ENCODE results near the gene B3GLCT. TPM values are rescaled to one million over a fixed set of nuclear protein-coding genes. Genes with fewer than 3 reads are reported as not detected.
"Not testable (repeated sequence)": the region's sequence is repeated elsewhere in the genome, so short reads cannot be mapped to it uniquely, and the experiment has no call there.

Gene B3GLCT
- total RNA-seq, 1 donor from 2014 or later, result 9.9 TPM

DNA sequence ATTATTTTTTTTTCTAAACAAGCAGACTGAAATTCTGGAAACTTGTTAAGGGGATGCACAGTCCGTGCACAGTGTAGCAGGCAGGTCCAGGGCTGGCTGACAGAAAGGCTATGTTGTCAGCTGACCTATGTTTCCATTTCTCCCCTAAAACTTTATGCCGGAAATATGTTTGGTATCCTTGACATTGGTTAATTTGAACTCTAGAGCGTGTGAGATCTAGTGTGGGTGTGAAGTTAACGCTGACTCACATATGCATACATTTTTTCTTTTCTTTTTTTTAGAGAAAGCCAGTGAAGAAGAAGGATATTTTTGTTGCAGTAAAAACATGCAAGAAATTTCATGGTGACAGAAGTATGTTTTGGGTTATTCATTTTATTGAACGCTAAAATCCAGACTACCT is 76.6 kb downstream of the B3GLCT start:
- DNase-seq (ENCODE audit: low read depth), result no peak

DNA sequence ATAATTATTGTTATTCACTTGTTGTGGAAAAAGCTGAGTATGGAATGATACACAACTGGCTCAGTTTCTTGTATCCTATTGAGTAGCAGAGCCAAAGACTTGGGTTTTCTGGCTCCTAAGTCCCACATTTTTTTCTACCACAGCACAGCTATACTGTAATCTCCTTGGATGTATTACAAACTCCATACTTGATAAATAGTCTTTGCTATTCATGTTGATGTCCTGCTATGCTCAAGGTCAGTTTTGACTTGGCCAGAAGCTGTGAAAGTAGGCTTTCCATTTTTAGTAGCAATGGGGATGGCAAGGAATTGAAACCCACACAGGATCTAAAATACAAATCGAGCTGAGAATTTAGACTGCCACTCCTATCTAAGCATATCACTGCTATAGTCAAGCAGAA is 79.1 kb downstream of the B3GLCT start:
- no peak for DNase-seq (ENCODE audit: low read depth)

- no peak for DNase-seq (ENCODE audit: low read depth)
These were observed 83.1 kb downstream of the B3GLCT start for GRCh38 chr13:31282741-31283455.

DNA sequence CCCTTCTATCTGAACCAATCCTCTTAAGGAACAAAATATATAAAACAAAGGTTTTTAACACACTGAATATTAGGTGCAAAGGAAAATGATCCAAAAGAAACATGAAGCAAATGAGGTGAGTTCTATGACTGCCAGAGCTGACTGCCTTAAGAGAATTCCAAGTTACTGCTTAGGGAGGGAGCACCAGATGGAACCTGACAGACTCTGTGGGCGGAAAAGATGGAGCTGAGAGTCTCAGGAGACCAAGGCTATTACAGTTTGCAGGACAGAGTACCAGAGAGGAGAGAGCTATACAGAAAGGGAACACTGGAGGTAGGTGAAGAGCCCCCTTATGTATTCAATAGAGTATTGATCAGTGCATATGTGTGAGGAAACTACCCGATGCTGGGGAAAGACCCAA is 87.2 kb downstream of the B3GLCT start:
- DNase-seq (ENCODE audit: low read depth), result no peak

- no peak for DNase-seq (ENCODE audit: low read depth)
These were observed 101.3 kb downstream of the B3GLCT start for GRCh38 chr13:31301119-31301518.

GRCh38 chr13:31310356-31310755 is 110.6 kb downstream of the B3GLCT start:
- DNase-seq (ENCODE audit: low read depth), result no peak

DNA sequence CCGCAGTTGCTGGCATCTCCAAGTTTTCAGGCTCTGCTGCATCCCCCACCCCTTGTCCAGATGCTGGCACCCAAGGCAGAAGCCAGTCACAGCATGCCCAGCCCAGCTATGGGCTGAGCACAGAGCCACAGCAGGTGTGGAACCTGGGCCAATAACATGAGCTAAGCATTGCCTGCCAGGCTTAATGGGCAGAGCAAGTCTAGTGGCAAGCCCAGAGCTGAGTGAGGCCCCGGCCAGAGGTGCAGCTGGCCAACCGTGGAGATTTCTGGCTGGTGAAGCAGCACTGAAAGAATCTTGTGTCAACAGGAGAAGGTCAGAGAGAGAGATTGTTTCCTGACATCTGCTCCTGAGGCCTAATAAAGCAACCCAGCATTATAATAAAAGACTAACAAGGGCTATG is 111.0 kb downstream of the B3GLCT start:
- peak; percentile 18 for DNase-seq (ENCODE audit: low read depth)

- DNase-seq (ENCODE audit: low read depth), result no peak
These were observed 112.1 kb downstream of the B3GLCT start for GRCh38 chr13:31311921-31312320.

GRCh38 chr13:31314961-31315360 is 115.2 kb downstream of the B3GLCT start:
- no peak for DNase-seq (ENCODE audit: low read depth)

- no peak for DNase-seq (ENCODE audit: low read depth)
These were observed 121.2 kb downstream of the B3GLCT start for GRCh38 chr13:31320946-31321345.

DNA sequence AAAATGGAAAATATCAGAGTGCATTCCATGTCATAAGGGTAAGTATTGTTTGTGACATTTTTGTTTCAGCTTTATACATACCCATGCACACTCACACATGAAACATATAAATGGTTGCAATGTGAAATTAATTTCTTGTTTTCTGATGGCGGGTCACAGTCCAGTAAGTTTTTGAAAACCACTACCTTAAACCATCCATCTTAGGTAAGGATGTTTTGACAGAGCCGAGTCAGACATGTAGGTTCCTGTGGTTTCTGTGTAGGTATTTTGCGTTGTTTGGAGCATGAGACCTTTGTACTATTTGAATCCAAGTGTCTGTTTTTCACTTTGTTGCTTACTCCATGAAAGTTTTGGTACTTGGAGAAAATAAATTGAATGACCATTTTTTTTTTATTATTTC is 121.7 kb downstream of the B3GLCT start:
- DNase-seq (ENCODE audit: low read depth), result peak; percentile 15

GRCh38 chr13:31322026-31322425 is 122.3 kb downstream of the B3GLCT start:
- DNase-seq (ENCODE audit: low read depth), result peak; percentile 3

DNA sequence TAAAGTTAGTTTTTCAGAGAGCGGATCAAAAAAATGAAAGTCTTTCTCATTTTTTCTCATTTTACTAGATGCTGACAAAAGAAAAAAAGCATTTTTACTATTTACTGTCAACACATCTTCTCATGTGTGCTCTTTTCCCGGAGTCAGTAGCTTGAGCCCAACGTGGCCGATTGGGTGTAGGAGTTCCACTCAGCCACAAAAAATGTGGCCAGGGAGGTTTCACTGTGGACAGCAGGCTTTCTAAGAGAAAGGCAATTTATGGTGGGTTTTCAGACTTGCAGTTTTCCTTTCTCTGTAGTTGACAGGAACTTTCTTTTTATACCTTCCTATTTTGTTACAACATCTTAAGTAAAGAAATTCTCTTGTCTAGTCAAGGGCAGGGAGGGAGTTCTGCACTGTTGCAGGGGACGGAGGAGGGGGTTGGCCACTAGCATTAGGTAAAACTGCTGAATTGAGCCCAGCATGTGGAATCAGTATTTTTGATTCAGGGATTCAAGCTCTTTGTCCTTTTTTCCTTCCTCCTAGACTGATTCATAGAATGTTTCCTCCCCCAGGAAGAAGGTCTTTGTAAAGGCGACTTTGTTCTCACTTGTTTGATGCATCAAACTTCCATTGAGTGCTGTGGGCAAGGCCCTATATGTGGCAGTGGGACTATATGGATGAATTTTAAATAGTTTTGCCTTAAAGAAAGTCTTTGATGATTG is 123.1 kb downstream of the B3GLCT start:
- no peak for DNase-seq (ENCODE audit: low read depth)

DNA sequence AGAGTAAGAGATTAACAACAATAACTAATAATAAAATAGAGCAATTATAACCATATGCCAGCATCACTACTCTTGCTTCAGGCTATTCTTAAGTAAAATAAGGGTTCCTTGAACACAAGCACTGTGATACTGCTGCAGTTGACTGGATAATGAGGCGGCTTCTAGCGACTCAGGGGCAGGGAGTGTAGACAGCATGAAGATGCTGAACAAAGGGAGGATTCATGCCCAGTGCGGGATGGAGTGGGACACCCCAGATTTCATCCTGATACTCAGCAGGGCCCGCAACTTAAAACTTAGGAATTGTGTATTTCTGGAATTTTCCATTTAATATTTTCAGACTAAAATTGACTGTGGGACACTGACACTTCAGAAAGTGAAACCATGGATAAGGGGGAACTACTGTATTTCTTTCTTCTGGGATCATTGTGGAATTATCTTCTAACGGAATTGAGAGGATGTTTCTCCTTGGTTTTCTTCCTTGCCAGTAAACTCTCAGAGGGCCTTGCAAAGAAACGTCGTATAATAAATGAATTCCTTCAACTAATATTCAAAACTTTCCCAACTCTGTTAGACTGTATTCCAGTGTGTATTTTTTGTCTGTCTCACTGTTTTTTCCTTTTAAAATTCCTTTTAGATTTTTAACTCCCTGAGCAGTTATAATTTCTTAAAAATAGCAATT is 127.5 kb downstream of the B3GLCT start:
- no peak for DNase-seq (ENCODE audit: low read depth)

DNA sequence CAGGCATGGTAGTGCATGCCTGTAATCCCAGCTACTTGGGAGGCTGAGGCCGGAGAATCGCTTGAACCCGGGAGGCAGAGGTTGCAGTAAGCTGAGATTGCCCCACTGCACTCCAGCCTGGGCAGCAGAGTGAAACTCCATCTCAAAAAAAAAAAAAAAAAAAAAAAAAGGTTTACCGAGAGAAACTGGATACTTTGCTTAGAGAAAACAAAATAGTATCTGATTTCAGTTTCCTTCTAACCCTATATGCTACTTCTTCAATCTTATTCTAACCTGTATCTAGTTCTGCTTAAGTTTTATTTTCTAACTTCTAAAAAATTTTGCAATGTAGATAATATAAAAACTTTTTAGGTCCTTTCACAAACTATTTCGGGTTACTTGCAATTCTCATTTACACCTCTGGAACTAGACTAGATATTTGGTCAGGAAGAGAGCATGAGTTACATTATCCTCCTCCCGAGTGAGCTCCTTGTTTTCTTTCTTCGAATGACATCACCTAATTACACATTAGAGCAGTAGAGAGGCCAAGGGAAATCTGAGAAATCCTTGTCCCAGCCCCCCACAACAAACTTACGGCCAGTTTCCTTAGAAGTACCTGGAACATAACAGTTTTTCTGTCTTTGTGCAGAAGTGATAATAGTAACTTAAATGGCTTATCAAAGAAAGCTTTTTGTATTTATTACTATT is 128.9 kb downstream of the B3GLCT start:
- DNase-seq (ENCODE audit: low read depth), result no peak

DNA sequence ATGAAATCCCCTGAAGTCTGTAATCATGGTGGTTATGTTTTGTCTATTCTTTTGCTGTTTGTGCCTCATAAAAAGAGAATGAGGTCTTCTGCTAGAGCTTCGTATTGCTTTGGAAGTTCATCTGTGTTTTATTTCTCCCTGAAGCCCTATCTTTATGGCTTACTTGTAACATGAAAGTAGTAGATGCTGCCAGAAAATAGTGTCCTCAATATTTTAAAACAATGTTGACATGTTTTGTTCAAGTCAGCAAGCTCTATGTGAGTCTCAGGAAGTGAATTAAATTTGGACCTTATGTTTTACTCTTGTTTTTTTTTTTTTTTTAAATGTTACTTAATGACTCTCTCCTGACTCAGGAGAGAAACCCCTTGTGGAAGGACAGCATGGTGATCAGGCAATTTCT is 130.5 kb downstream of the B3GLCT start:
- DNase-seq (ENCODE audit: low read depth), result no peak

GRCh38 chr13:31331068-31331467 is 131.3 kb downstream of the B3GLCT start:
- DNase-seq (ENCODE audit: low read depth), result no peak

DNA sequence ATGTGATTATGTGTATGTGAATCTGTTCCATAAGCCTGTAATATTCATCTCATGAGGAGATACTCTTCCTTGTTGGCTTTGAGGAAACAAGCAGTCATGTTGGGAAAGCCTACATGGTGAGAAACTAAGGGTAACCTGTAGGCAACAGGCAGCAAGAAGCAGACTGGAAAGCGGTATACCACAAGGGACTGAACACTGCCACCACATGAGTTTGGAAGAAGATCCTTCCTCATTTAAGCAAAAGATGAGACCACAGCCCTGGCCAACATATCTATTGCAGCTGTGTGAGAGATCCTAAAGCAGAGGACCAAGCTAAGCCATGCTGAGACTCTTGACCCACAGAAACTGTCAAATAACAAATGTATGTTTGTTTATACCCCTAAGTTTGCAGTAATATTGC is 134.8 kb downstream of the B3GLCT start:
- DNase-seq (ENCODE audit: low read depth), result no peak

GRCh38 chr13:31334994-31335557 is 135.3 kb downstream of the B3GLCT start:
- DNase-seq (ENCODE audit: low read depth), result no peak

- DNase-seq (ENCODE audit: low read depth), result not testable (repeated sequence)
These were observed 139.8 kb downstream of the B3GLCT start for GRCh38 chr13:31339616-31340015.

- DNase-seq (ENCODE audit: low read depth), result not testable (repeated sequence)
These were observed 141.1 kb downstream of the B3GLCT start for GRCh38 chr13:31340848-31341247.

GRCh38 chr13:31346891-31347290 is 147.1 kb downstream of the B3GLCT start:
- no peak for DNase-seq (ENCODE audit: low read depth)

All from renal cortical epithelial cell (primary cell).